ENCODE data around the gene BEST1.
"Not testable (repeated sequence)": the region's sequence is repeated elsewhere in the genome, so short reads cannot be mapped to it uniquely, and the experiment has no call there.

Gene BEST1

GRCh38 chr11:61963282-61964057 is 13.3 kb downstream of the BEST1 start:
- DNase-seq (ENCODE audit: low spot score) (no peak), FAIRE-seq (no peak)

GRCh38 chr11:61964058-61964665 is 14.0 kb downstream of the BEST1 start:
- FAIRE-seq, result no peak
- DNase-seq (ENCODE audit: low spot score), result no peak

GRCh38 chr11:61964666-61965271 is 14.6 kb downstream of the BEST1 start:
- FAIRE-seq; DNase-seq (ENCODE audit: low spot score): not testable (repeated sequence)

- DNase-seq (ENCODE audit: low spot score), result no peak
- FAIRE-seq, result no peak
Measured at GRCh38 chr11:61966734-61967115, 16.6 kb downstream of the BEST1 start.

DNA sequence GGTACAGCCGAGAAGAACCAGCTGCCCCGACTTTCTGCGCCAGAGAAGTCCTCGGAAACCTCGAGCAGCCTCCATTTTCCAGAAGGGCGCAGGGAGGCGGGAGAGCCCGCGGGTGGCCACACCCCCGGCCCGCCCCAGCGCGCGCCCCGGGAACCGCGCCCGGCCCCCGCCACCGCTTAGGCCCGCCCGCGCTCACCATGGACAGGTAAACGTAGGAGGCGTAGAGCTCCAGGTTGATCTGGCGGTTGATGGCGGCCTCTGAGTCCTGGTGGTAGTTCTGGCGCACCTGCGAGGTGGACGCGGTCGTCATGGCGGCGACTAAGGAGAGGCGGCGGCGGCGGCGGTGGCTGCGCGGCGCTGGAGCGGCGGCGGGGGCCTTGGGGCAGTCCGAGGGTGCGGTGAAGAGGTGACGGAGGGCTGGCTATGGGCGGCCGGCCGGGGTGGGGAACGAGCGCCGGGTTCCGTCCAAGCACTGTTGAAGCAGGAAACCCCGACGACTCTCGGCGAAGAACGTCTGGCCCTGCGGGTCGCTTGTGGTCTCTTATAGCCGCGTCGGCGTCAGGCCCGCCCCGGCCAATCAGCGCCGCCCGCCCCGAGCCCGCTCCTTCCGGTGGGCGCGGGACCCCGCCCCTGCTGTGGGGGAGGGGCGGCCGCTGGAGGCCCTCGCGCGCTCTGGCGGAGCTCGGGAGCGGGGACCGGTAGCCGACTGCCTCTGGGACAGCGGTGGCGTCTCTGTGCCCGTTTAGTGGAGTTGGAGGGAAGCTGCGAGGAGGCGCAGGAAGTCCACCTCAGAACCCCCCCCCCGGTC is 17.2 kb downstream of the BEST1 start, which contains the start of gene FTH1:
Gene FTH1, minus strand, starts transcription at position 519 of the 808 bp plus-strand sequence. Its CDS starts 209 bp downstream, at position 310.
- DNase-seq (ENCODE audit: low spot score) (peak; percentile 77), FAIRE-seq (no peak)

GRCh38 chr11:61967924-61968757 is 18.0 kb downstream of the BEST1 start:
- FAIRE-seq (no peak), DNase-seq (ENCODE audit: low spot score) (no peak)

DNA sequence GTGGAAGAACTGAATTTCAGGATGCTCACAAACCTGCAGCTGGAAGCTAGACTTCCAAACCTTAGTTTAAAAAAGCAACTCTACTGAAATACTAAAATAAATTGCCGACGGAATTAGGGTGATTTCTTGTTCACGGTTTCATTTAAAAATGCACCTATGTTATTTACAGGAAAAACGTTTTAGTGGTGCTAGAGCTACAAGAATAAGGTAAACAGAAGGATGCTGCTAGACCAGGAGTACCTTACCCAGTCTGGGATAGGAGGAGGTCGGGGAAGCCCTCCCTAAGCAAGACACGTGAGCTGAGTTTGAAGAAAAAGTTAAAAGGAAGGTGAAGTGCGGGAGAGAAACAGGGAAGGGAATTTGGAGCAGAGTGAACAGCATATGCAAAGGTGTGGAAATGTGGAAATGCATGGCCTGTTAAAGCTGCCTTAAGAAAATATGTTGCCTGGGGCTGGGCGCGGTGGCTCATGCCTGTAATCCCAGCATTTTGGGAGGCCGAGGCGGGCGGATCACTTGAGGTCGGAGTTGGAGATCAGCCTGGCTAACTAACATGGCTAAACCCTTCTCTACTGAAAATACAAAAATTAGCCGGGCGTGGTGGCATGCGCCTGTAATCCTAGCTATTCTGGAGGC is 18.7 kb downstream of the BEST1 start:
- no peak for FAIRE-seq

DNA sequence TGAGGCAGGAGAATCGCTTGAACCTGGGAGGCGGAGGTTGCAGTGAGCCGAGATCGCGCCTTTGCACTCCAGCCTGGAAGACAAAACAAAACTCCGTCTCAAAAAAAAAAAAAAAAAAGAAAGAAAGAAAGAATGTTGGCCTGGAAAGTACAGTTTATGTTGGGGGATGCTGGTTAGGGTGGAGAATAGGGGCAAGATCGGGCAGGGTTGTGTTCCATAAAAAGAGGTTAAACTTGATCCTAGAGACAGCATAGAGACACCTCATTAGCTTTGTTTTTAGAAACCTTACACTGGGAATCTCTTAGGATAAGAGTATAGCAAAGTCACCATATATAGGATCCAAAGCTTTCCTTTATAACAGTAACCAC is 19.2 kb downstream of the BEST1 start:
- DNase-seq (ENCODE audit: low spot score) (no peak), FAIRE-seq (no peak)

More for the DNA sequence above, 18.7 kb downstream of the BEST1 start:
- DNase-seq (ENCODE audit: low spot score), result no peak

DNA sequence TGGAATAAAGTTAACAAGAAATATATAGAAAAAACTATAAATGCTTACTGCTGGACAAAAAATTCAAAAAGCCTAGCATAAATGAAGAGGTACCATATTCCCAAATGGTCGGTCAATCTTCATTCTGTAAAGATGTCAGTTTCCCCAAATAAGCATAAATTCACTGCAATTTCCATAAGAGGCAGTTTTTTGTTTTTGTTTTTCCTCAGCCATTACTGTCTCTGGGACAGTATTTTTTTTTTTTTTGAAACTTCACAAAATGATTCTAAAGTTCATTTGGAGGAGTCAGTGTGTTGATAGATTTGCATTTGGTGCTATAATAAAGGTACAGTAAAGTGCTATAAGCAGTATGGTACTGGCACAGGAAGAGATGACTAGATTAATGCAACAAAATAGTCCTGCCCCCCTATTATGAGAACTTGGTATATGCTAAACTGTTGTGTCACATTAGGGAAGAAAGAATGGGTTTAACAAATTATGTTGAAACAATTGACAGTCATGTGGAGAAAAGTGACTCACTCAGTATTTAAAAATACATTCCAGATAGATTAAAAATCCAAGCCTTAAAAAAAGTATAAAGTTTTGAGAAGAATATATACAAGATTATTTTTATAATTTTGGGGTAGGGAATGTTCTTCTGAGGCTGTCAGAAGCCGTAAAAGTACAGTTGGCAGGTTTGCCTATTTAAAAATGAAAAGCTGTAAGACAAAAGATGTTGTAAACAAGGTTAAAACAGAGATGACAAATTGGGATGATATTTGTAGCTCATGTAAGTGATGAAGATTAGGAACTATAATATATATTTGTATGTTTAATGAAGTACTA is 19.9 kb downstream of the BEST1 start:
- peak; percentile 28 for DNase-seq (ENCODE audit: low spot score)
- FAIRE-seq, result no peak

DNA sequence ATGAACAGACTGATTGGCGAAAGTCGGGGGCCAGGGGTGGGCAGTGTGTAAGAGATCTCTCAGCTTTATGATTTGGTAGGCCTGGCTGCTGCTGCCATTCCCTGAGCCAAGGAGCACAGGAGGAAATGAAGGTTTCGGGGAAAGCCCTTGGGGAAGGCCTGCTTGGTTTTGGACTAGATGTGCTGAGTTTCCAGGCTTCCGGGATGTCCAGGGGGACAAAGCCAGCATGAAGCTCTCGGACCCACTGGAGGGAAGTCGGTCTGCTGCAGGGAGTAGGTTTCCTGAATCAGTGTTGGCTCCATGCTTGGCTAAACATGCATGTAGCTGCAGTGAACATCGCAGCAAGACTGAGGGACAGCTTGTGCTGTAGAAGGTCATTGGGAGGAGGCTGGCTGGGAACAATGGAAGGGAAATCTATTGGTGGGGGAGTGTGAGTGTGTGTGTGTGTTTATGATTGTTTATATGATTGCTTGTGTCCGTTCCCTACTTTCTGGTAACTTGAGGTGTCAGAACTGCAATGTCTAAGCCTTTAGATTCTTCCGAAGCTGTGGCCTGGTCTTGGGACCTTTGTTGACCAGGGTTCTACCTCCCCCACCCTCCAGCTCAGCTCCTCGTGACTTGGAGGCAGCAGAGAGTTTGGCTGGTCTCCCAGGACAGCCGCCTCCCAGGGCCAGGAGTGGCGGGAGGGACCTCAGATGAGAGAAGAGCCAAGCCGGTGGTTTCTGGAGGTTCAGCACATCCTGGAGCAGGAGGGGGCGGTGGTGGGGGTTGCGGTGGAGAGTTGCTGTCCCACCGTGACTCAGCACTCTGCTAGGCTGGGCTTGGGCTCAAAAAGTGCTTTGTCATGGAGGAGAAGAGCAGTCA is 21.3 kb downstream of the BEST1 start:
- peak; percentile 70 for FAIRE-seq
- DNase-seq (ENCODE audit: low spot score), result peak; percentile 98

- DNase-seq (ENCODE audit: low spot score), result no peak
- FAIRE-seq, result no peak
Measured at GRCh38 chr11:61972112-61972671, 22.0 kb downstream of the BEST1 start.

DNA sequence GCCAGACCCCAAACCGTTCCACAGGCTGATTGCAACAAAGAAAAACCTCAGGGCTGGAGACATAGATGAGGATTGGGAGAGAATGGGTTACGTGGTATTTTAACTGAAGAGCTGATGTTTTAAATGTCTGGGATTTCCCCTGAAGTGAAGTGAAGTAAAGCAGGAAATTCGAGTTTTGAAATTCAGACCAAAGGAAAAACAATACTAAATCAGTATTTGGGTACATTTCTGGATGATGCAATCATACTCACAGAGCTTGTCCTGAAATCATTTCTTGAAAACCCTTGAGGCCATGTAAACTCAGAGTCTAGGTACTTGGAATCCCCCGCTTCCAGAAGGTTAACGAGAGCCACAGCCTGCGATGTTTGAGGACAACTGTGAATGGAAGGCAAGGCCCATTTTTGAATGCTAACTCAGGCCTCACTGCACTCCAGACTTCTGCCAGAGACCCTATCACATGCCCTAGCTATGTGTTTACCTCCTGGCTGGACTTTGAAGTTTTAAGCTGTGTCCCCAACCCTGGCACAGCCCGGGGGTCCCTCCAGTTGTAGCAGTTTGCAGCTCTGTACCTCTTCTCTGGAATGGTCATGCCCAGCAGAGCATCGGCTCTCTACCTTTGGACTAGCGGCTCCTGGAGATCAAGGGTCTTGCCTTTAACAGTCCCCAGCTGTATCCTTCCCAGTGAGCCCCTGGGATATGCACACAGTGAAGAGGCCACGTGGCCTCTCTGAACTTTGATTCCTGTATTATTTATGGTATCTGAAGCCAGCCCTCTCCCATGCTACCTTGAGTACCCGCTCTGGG is 22.7 kb downstream of the BEST1 start:
- peak; percentile 84 for DNase-seq (ENCODE audit: low spot score)
- FAIRE-seq, result peak; percentile 28

GRCh38 chr11:61973476-61974162 is 23.5 kb downstream of the BEST1 start:
- FAIRE-seq, result no peak

GRCh38 chr11:61974766-61975631 is 24.8 kb downstream of the BEST1 start:
- FAIRE-seq (no peak), DNase-seq (ENCODE audit: low spot score) (no peak)

More at GRCh38 chr11:61973476-61974162, 23.5 kb downstream of the BEST1 start:
- no peak for DNase-seq (ENCODE audit: low spot score)

- DNase-seq (ENCODE audit: low spot score), result no peak
- FAIRE-seq, result no peak
Measured at GRCh38 chr11:61975638-61976419, 25.7 kb downstream of the BEST1 start.

All from RCC 7860 (cell line).